Measurements from ENCODE around the gene TAL2. TPM values are rescaled to one million over a fixed set of nuclear protein-coding genes. Genes with fewer than 3 reads are reported as not detected.
"Not testable (repeated sequence)": the region's sequence is repeated elsewhere in the genome, so short reads cannot be mapped to it uniquely, and the experiment has no call there.

TAL2 gene
- total RNA-seq, 4 donors from 2014 or later: not detected

DNA sequence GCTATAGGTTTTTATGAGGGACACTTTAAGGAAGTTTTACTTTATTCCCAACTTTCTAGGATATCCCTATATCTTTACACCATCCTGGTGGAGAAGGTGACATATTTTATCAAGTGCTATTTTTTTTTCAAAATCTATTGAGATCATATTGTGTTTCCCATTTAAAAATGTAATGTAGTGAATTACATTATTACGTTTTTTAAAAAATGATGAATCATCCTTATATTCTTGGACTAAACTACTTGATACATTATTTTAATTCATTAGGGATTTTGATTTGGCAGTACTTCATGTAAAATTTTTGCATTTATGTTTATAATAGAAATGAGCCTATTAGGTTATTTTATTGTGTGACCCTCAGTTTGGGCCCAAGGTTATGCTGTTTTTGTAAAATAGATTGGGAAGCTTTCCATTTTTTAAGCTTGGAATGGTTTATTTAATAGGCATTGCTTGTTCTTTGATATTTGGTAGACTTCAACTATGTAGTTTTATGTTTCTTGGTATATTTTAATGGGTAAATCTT is 36.2 kb downstream of the TAL2 start:
- Histone ChIP-seq H3K36me3 (no peaks in the 10 kb centered on the region), H3K27ac (replicated peaks in 1 of 4) (no peak overlapping the region), H3K9me3 (no peaks in the 10 kb centered on the region), H3K4me1 (peaks cover 3 to 18% (median 15%) of the 10 kb centered on the region in 4 donors), H3K27me3 (peaks cover 0 to 2% (median 0%) of the 10 kb centered on the region in 4 donors), H3K4me3 (no peak overlapping the region)
- intact Hi-C loops (cut with DNase I): no loop called here
- TF ChIP-seq POLR2AphosphoS5 (IDR thresholded peaks at IDR 0.05) (no peak), POLR2A (IDR thresholded peaks at IDR 0.05; ENCODE audit: low read depth) (no peak), EP300 (IDR thresholded peaks at IDR 0.05) (no peak)
- TF ChIP-seq, protein P1, sequence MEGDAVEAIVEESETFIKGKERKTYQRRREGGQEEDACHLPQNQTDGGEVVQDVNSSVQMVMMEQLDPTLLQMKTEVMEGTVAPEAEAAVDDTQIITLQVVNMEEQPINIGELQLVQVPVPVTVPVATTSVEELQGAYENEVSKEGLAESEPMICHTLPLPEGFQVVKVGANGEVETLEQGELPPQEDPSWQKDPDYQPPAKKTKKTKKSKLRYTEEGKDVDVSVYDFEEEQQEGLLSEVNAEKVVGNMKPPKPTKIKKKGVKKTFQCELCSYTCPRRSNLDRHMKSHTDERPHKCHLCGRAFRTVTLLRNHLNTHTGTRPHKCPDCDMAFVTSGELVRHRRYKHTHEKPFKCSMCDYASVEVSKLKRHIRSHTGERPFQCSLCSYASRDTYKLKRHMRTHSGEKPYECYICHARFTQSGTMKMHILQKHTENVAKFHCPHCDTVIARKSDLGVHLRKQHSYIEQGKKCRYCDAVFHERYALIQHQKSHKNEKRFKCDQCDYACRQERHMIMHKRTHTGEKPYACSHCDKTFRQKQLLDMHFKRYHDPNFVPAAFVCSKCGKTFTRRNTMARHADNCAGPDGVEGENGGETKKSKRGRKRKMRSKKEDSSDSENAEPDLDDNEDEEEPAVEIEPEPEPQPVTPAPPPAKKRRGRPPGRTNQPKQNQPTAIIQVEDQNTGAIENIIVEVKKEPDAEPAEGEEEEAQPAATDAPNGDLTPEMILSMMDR (IDR thresholded peaks at IDR 0.05): no peak
- WGBS: 85% methylated on average over 1 of the region's 1 CpG
- no peak for DNase-seq (ENCODE audit: extremely low spot score)

DNA sequence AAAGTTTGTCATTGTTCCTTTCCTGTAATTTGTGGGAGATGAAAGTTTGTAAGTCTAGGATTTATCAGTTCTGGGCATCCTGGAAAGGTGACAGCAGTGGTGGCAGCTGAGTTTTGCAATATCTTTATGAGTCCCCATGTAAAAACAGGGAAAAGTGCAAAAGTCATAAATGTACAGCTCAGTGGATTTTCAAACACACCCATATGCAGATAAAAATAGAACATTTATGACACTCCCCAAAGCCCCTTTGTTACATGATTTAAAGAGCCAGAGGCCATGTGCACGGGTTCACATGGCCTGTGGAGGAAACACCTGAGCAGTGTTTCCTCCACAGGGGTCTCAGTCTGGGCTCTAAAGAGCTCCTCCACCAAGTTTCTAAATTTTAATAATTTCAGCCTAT is 38.4 kb downstream of the TAL2 start:
- peaks cover 0 to 5% (median 2%) of the 10 kb centered on the region in 4 donors for H3K4me1 ChIP-seq
- no peak overlapping the region for H3K27ac ChIP-seq (replicated peaks in 1 of 4)
- WGBS: 77% methylated on average over 1 of the region's 1 CpG

GRCh38 chr9:105701145-105701544 is 38.9 kb downstream of the TAL2 start:
- H3K36me3 ChIP-seq: no peaks in the 10 kb centered on the region
- TF ChIP-seq EP300 (IDR thresholded peaks at IDR 0.05): no peak
- no peak for TF ChIP-seq POLR2A (IDR thresholded peaks at IDR 0.05; ENCODE audit: low read depth)
- no peak overlapping the region for H3K27ac ChIP-seq (replicated peaks in 1 of 4)
- intact Hi-C loops (cut with DNase I): no loop called here
- 82% methylated on average over 2 of the region's 2 CpGs for WGBS
- no peak overlapping the region for H3K4me3 ChIP-seq
- no peaks in the 10 kb centered on the region for H3K9me3 ChIP-seq
- no peak for DNase-seq (ENCODE audit: extremely low spot score)
- H3K4me1 ChIP-seq: peaks cover 0 to under 1% (median 0%) of the 10 kb centered on the region in 4 donors
- no peaks in the 10 kb centered on the region for H3K27me3 ChIP-seq

More for the DNA sequence above, 38.4 kb downstream of the TAL2 start:
- Histone ChIP-seq H3K9me3 (no peaks in the 10 kb centered on the region), H3K27me3 (no peaks in the 10 kb centered on the region), H3K4me3 (no peak overlapping the region), H3K36me3 (no peaks in the 10 kb centered on the region)
- TF ChIP-seq POLR2AphosphoS5 (IDR thresholded peaks at IDR 0.05): no peak
- no peak for TF ChIP-seq POLR2A (IDR thresholded peaks at IDR 0.05; ENCODE audit: low read depth)
- TF ChIP-seq, protein P1 (IDR thresholded peaks at IDR 0.05): no peak
- intact Hi-C loops (cut with DNase I): no loop called here
- DNase-seq (ENCODE audit: extremely low spot score): no peak

GRCh38 chr9:105702207-105702606 is 40.0 kb downstream of the TAL2 start:
- peaks cover 0 to 6% (median 0%) of the 10 kb centered on the region in 4 donors for H3K36me3 ChIP-seq
- no peaks in the 10 kb centered on the region for H3K27me3 ChIP-seq
- TF ChIP-seq EP300 (IDR thresholded peaks at IDR 0.05): no peak
- TF ChIP-seq, protein P1 (IDR thresholded peaks at IDR 0.05): no peak
- TF ChIP-seq POLR2A (IDR thresholded peaks at IDR 0.05; ENCODE audit: low read depth): no peak
- no peak for TF ChIP-seq POLR2AphosphoS5 (IDR thresholded peaks at IDR 0.05)
- no peak overlapping the region for H3K4me3 ChIP-seq
- no peaks in the 10 kb centered on the region for H3K9me3 ChIP-seq
- no peak for DNase-seq (ENCODE audit: extremely low spot score)
- intact Hi-C loops (cut with DNase I): no loop called here
- H3K4me1 ChIP-seq: no peaks in the 10 kb centered on the region
- WGBS: 95% methylated on average over 1 of the region's 1 CpG
- H3K27ac ChIP-seq (replicated peaks in 1 of 4): no peak overlapping the region

GRCh38 chr9:105703638-105704037 is 41.4 kb downstream of the TAL2 start:
- H3K27me3 ChIP-seq; intact Hi-C loops (cut with DNase I); H3K36me3 ChIP-seq; DNase-seq (ENCODE audit: extremely low spot score); H3K27ac ChIP-seq (replicated peaks in 1 of 4); H3K9me3 ChIP-seq; H3K4me3 ChIP-seq; H3K4me1 ChIP-seq: not testable (repeated sequence)
- 94% methylated on average over 4 of the region's 4 CpGs for WGBS

DNA sequence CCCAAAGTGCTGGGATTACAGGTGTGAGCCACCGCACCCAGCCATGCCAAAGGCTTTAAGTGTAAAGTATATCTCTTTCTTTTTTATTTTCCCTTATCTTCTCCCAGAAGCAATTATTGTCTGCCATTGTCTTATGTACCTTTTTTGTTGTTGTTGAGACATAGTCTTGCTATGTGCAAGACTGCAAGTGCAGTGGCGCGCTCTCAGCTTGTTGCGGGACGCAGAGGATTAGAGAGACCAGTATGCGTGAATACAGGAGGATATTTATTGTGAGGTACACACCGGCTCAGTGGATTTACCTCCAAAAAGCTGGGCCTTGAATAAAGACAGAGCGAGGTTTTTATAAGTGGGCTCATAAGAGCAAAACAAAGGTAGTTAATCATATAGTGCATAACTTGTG is 43.9 kb downstream of the TAL2 start:
- DNase-seq (ENCODE audit: extremely low spot score): no peak
- WGBS: 95% methylated on average over 8 of the region's 8 CpGs
- Histone ChIP-seq H3K9me3 (no peaks in the 10 kb centered on the region), H3K4me1 (no peaks in the 10 kb centered on the region), H3K4me3 (no peak overlapping the region), H3K27me3 (no peaks in the 10 kb centered on the region), H3K36me3 (peaks cover 0 to 17% (median 4%) of the 10 kb centered on the region in 4 donors), H3K27ac (replicated peaks in 1 of 4) (no peak overlapping the region)
- no peak for TF ChIP-seq EP300 (IDR thresholded peaks at IDR 0.05)
- TF ChIP-seq POLR2A (IDR thresholded peaks at IDR 0.05; ENCODE audit: low read depth): no peak
- TF ChIP-seq POLR2AphosphoS5 (IDR thresholded peaks at IDR 0.05): no peak
- TF ChIP-seq, protein P1 (IDR thresholded peaks at IDR 0.05): no peak
- intact Hi-C loops (cut with DNase I): no loop called here

Data from esophagus muscularis mucosa (tissue), 4 donors.